ENCODE results near the gene CERKL.

CERKL gene

GRCh38 chr2:181621779-181622490 is 35.0 kb downstream of the CERKL start:
- ATAC-seq (no peak), DNase-seq (no peak)
- Mint-ChIP-seq H3K27me3 (peaks cover 5% of the 10 kb centered on the region), H3K4me1 (no peaks in the 10 kb centered on the region), H3K36me3 (ENCODE audit: low read depth) (no peaks in the 10 kb centered on the region), H3K9me3 (no peaks in the 10 kb centered on the region), H3K4me3 (no peak overlapping the region), H3K27ac (no peak overlapping the region)

- no peak overlapping the region for H3K4me3 Mint-ChIP-seq
- H3K9me3 Mint-ChIP-seq, result no peaks in the 10 kb centered on the region
- H3K36me3 Mint-ChIP-seq (ENCODE audit: low read depth), result no peaks in the 10 kb centered on the region
These were observed 37.4 kb downstream of the CERKL start for GRCh38 chr2:181619516-181619915.

GRCh38 chr2:181616715-181617114 is 40.2 kb downstream of the CERKL start:
- no peak for DNase-seq
- Mint-ChIP-seq H3K36me3 (ENCODE audit: low read depth) (no peaks in the 10 kb centered on the region), H3K27me3 (no peaks in the 10 kb centered on the region), H3K4me3 (no peak overlapping the region), H3K9me3 (no peaks in the 10 kb centered on the region), H3K4me1 (no peaks in the 10 kb centered on the region), H3K27ac (no peak overlapping the region)
- no peak for ATAC-seq

More at GRCh38 chr2:181619516-181619915, 37.4 kb downstream of the CERKL start:
- ATAC-seq (no peak), DNase-seq (no peak)
- peaks cover 2% of the 10 kb centered on the region for H3K27me3 Mint-ChIP-seq
- H3K4me1 Mint-ChIP-seq, result no peaks in the 10 kb centered on the region
- H3K27ac Mint-ChIP-seq, result no peak overlapping the region

GRCh38 chr2:181614874-181615638 is 41.8 kb downstream of the CERKL start:
- ATAC-seq (no peak), DNase-seq (no peak)
- H3K4me1 Mint-ChIP-seq, result no peaks in the 10 kb centered on the region
- no peaks in the 10 kb centered on the region for H3K36me3 Mint-ChIP-seq (ENCODE audit: low read depth)
- no peak overlapping the region for H3K27ac Mint-ChIP-seq
- H3K4me3 Mint-ChIP-seq, result no peak overlapping the region
- no peaks in the 10 kb centered on the region for H3K27me3 Mint-ChIP-seq
- H3K9me3 Mint-ChIP-seq, result no peaks in the 10 kb centered on the region

GRCh38 chr2:181613241-181613640 is 43.7 kb downstream of the CERKL start:
- Mint-ChIP-seq H3K36me3 (ENCODE audit: low read depth) (no peaks in the 10 kb centered on the region), H3K4me3 (no peak overlapping the region), H3K27ac (no peak overlapping the region), H3K27me3 (no peaks in the 10 kb centered on the region), H3K9me3 (no peaks in the 10 kb centered on the region), H3K4me1 (peaks cover 6% of the 10 kb centered on the region)
- ATAC-seq, result no peak
- no peak for DNase-seq

GRCh38 chr2:181607629-181608590 is 49.0 kb downstream of the CERKL start:
- no peak for ATAC-seq
- no peak for DNase-seq
- Mint-ChIP-seq H3K4me1 (peaks cover 12% of the 10 kb centered on the region), H3K36me3 (ENCODE audit: low read depth) (peaks cover 3% of the 10 kb centered on the region), H3K27ac (no peak overlapping the region), H3K4me3 (no peak overlapping the region), H3K27me3 (no peaks in the 10 kb centered on the region), H3K9me3 (peaks cover 14% of the 10 kb centered on the region)

GRCh38 chr2:181605889-181606837 is 50.7 kb downstream of the CERKL start:
- H3K36me3 Mint-ChIP-seq (ENCODE audit: low read depth), result peaks cover 3% of the 10 kb centered on the region
- peaks cover 12% of the 10 kb centered on the region for H3K4me1 Mint-ChIP-seq
- H3K4me3 Mint-ChIP-seq, result no peak overlapping the region
- no peak overlapping the region for H3K27ac Mint-ChIP-seq
- no peaks in the 10 kb centered on the region for H3K27me3 Mint-ChIP-seq
- DNase-seq (no peak), ATAC-seq (no peak)
- peaks cover 14% of the 10 kb centered on the region for H3K9me3 Mint-ChIP-seq

- no peaks in the 10 kb centered on the region for H3K4me1 Mint-ChIP-seq
- no peak overlapping the region for H3K4me3 Mint-ChIP-seq
- peaks cover 3% of the 10 kb centered on the region for H3K36me3 Mint-ChIP-seq (ENCODE audit: low read depth)
- no peaks in the 10 kb centered on the region for H3K27me3 Mint-ChIP-seq
- peaks cover 14% of the 10 kb centered on the region for H3K9me3 Mint-ChIP-seq
- no peak for DNase-seq
- ATAC-seq, result no peak
- no peak overlapping the region for H3K27ac Mint-ChIP-seq
These were observed 54.9 kb downstream of the CERKL start for GRCh38 chr2:181602017-181602416.

- H3K27ac Mint-ChIP-seq, result no peak overlapping the region
These were observed 60.3 kb downstream of the CERKL start for GRCh38 chr2:181596556-181596955.

DNA sequence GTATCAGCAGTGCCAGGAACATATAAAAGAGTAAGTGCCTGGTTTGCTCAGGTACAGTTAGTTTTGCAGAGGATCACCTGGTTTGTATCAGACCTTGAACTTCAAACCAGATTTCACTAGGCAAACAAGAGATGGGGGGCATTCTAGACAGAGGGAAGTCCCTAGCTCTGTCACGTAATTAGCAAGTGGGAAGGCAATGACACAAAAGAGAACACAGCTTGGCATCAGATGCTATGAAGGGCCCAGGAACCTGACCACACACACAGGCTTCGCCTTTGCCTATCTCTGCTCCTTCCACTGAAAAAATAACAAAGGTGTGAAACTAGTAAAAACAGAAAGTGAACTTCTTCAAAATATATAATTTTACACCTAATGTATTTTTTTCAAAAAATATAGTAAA is 62.6 kb downstream of the CERKL start:
- H3K4me3 Mint-ChIP-seq, result no peak overlapping the region
- DNase-seq (no peak), ATAC-seq (no peak)
- H3K27me3 Mint-ChIP-seq, result no peaks in the 10 kb centered on the region
- no peak overlapping the region for H3K27ac Mint-ChIP-seq
- H3K9me3 Mint-ChIP-seq, result no peaks in the 10 kb centered on the region
- H3K36me3 Mint-ChIP-seq (ENCODE audit: low read depth), result no peaks in the 10 kb centered on the region
- H3K4me1 Mint-ChIP-seq, result no peaks in the 10 kb centered on the region

More at GRCh38 chr2:181596556-181596955, 60.3 kb downstream of the CERKL start:
- no peaks in the 10 kb centered on the region for H3K36me3 Mint-ChIP-seq (ENCODE audit: low read depth)
- H3K4me1 Mint-ChIP-seq, result no peaks in the 10 kb centered on the region
- no peak for ATAC-seq
- no peak overlapping the region for H3K4me3 Mint-ChIP-seq
- no peaks in the 10 kb centered on the region for H3K9me3 Mint-ChIP-seq
- no peak for DNase-seq
- H3K27me3 Mint-ChIP-seq, result no peaks in the 10 kb centered on the region

DNA sequence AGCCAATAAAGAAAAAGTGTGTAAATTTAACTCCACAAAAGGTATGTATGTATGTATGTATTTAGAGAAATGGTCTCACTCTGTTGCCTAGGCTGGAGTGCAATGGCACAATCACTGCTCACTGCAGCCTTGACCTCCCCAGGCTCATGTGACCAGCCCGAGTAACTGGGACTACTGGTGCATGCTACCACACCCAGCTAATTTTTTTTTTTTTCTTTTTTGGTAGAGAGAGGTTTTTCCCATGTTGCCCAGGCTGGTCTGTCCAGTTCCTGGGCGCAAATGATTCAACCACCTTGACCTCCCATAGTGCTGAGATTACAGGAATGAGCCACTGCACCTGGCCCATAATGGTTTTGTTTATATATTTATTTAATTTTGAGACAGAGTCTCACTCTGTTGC is 67.1 kb downstream of the CERKL start:
- Mint-ChIP-seq H3K9me3 (no peaks in the 10 kb centered on the region), H3K4me3 (no peak overlapping the region), H3K27me3 (no peaks in the 10 kb centered on the region), H3K4me1 (peaks cover 12% of the 10 kb centered on the region), H3K36me3 (ENCODE audit: low read depth) (no peaks in the 10 kb centered on the region), H3K27ac (no peak overlapping the region)
- ATAC-seq, result no peak
- DNase-seq, result no peak

GRCh38 chr2:181588546-181588945 is 68.4 kb downstream of the CERKL start:
- Mint-ChIP-seq H3K4me1 (peaks cover 12% of the 10 kb centered on the region), H3K36me3 (ENCODE audit: low read depth) (no peaks in the 10 kb centered on the region), H3K4me3 (no peak overlapping the region), H3K27me3 (no peaks in the 10 kb centered on the region), H3K27ac (no peak overlapping the region), H3K9me3 (no peaks in the 10 kb centered on the region)
- ATAC-seq (no peak), DNase-seq (no peak)

- ATAC-seq (no peak), DNase-seq (no peak)
- H3K36me3 Mint-ChIP-seq (ENCODE audit: low read depth), result no peaks in the 10 kb centered on the region
- H3K9me3 Mint-ChIP-seq, result no peaks in the 10 kb centered on the region
- no peak overlapping the region for H3K27ac Mint-ChIP-seq
- H3K4me1 Mint-ChIP-seq, result peaks cover 12% of the 10 kb centered on the region
- H3K27me3 Mint-ChIP-seq, result no peaks in the 10 kb centered on the region
- H3K4me3 Mint-ChIP-seq, result no peak overlapping the region
These were observed 70.3 kb downstream of the CERKL start for GRCh38 chr2:181586569-181587081.
